Endothelial cell of umbilical vein (primary cell): Measurements from ENCODE around the gene MYO1E. TPM values are rescaled to one million over a fixed set of nuclear protein-coding genes. Genes with fewer than 3 reads are reported as not detected.

Experiments used
- BruUV-seq: library from RNA; stranded (reverse); fragments of 400-500 nt; replicated peaks from 2 replicates; lab custom pipeline; 2021; lab: Mats Ljungman, UMichigan
- CTCF ChIA-PET: fragments of 300-600, 350-600 bp; sonication (Branson Sonifier 250); formaldehyde crosslinking; loops from one replicate; lab custom pipeline; 2021; ENCODE audit warnings: antibody characterized with exemption, inconsistent platforms; lab: Charles Lee
- POLR2A ChIA-PET: fragments of 300-600, 350-600 bp; sonication (Branson Sonifier 250); formaldehyde crosslinking; loops from one replicate; lab custom pipeline; 2021; ENCODE audit warnings: antibody characterized with exemption, inconsistent platforms; lab: Charles Lee
- DNase-seq: peaks from one replicate; pipeline ENCODE4 v3.0.0-alpha.2; 2011; ENCODE audit warnings: low read depth, low spot score
- FAIRE-seq: peaks from 2 replicates; lab custom pipeline; 2011; peaks lifted over from hg19 to GRCh38; lab: Jason Lieb, UNC
- H2AFZ ChIP-seq: 2 replicates; pipeline ENCODE4 v1.6.0; 2012; ENCODE audit warnings: low read depth, low read length, control low read depth, inconsistent platforms
- H3K27ac ChIP-seq: 2 replicates; pipeline ENCODE4 v1.5.1; 2011; ENCODE audit warnings: low read depth, mild to moderate bottlenecking, control low read depth, low read length, moderate library complexity; ENCODE audit not compliant: insufficient read depth
- H3K27me3 ChIP-seq, 2 experiments: 2 replicates each; pipeline versions ENCODE4 v1.6.0 to v1.6.1; 2011; ENCODE audit warnings: low read length in 2 of 2, mixed read lengths in 1 of 2; ENCODE audit not compliant: control insufficient read depth in 2 of 2, insufficient read depth in 2 of 2
- H3K36me3 ChIP-seq, 2 experiments: 2 replicates in 1 of 2; 3 replicates in 1 of 2; pipeline ENCODE4 v1.5.1; 2011; ENCODE audit warnings: low read length in 2 of 2, mild to moderate bottlenecking in 1 of 2, moderate library complexity in 1 of 2; ENCODE audit not compliant: control insufficient read depth in 2 of 2, insufficient read depth in 2 of 2; ENCODE audit errors: extremely low read depth in 1 of 2
- H3K4me1 ChIP-seq: 3 replicates; pipeline ENCODE4 v1.5.1; 2011; ENCODE audit warnings: mild to moderate bottlenecking, low read length; ENCODE audit not compliant: control insufficient read depth, insufficient read depth; ENCODE audit errors: extremely low read depth
- H3K4me2 ChIP-seq: 2 replicates; pipeline ENCODE4 v1.6.1; 2011; ENCODE audit warnings: low read length, control low read depth, mixed read lengths; ENCODE audit not compliant: insufficient read depth
- H3K4me3 ChIP-seq, 3 experiments: fragments of 200-600 bp in 1 of 3; sonication (generic), shearing (Covaris generic) in 1 of 3; replicated peaks in 1 of 3; 2 replicates each; pipeline ENCODE4 v1.5.1; 2011 to 2016; ENCODE audit warnings: control low read depth in 3 of 3, low read length in 3 of 3, mild to moderate bottlenecking in 2 of 3, inconsistent platforms in 1 of 3, low read depth in 1 of 3, moderate library complexity in 1 of 3; ENCODE audit not compliant: insufficient read depth in 1 of 3
- H3K79me2 ChIP-seq: 2 replicates; pipeline ENCODE4 v1.6.0; 2012; ENCODE audit warnings: low read length, inconsistent platforms; ENCODE audit not compliant: control insufficient read depth, insufficient read depth
- H3K9ac ChIP-seq: replicated peaks from 2 replicates; pipeline ENCODE3; 2011; ENCODE audit warnings: low read length, control low read depth; ENCODE audit not compliant: insufficient read depth; ENCODE audit errors: extremely low read depth
- H3K9me1 ChIP-seq: replicated peaks from 3 replicates; pipeline ENCODE4 v1.6.0; 2011; ENCODE audit warnings: mild to moderate bottlenecking, low read length; ENCODE audit not compliant: control insufficient read depth, insufficient read depth; ENCODE audit errors: extremely low read depth
- H3K9me3 ChIP-seq: replicated peaks from 2 replicates; pipeline ENCODE4 v1.5.1; 2012; ENCODE audit warnings: low read length, inconsistent platforms; ENCODE audit not compliant: control insufficient read depth, insufficient read depth
- H4K20me1 ChIP-seq: replicated peaks from 2 replicates; pipeline ENCODE3; 2011; ENCODE audit warnings: mild to moderate bottlenecking, low read length; ENCODE audit not compliant: control insufficient read depth, insufficient read depth; ENCODE audit errors: extremely low read depth
- CTCF ChIP-seq, 2 donors: IDR thresholded peaks; 1 replicate in 1 of 2; 2 replicates in 1 of 2; pipeline ENCODE4 v1.5.1; 2011; ENCODE audit warnings: low read length in 2 of 2, mild to moderate bottlenecking in 2 of 2, moderate library complexity in 2 of 2, control low read depth in 1 of 2, inconsistent platforms in 1 of 2, low read depth in 1 of 2; ENCODE audit not compliant: insufficient read depth in 1 of 2; ENCODE audit errors: extremely low read depth in 1 of 2
- EZH2 ChIP-seq: IDR thresholded peaks from 2 replicates; pipeline ENCODE4 v1.6.1; 2012; ENCODE audit warnings: borderline replicate concordance, low read depth, mild to moderate bottlenecking, moderate library complexity, low read length, inconsistent platforms; ENCODE audit not compliant: severe bottlenecking
- FOS ChIP-seq: IDR thresholded peaks from 2 replicates; pipeline ENCODE4 v1.6.1; 2011; ENCODE audit warnings: mild to moderate bottlenecking, low read length, moderate library complexity, borderline replicate concordance; ENCODE audit not compliant: insufficient read depth
- GATA2 ChIP-seq: IDR thresholded peaks from 2 replicates; pipeline ENCODE4 v1.7.0; 2011; ENCODE audit warnings: low read depth, mild to moderate bottlenecking, moderate library complexity, mixed read lengths, low read length; ENCODE audit not compliant: insufficient read length, insufficient read depth
- JUN ChIP-seq: IDR thresholded peaks from 2 replicates; pipeline ENCODE4 v1.6.1; 2011; ENCODE audit warnings: borderline replicate concordance, low read depth; ENCODE audit not compliant: insufficient read length, insufficient read depth
- MAX ChIP-seq: IDR thresholded peaks from 2 replicates; pipeline ENCODE4 v1.6.1; 2011; ENCODE audit not compliant: insufficient read depth, insufficient read length
- MYC ChIP-seq: IDR thresholded peaks from one replicate; pipeline ENCODE4 v1.6.1; 2011; ENCODE audit warnings: mild to moderate bottlenecking, low read depth, low read length
- POLR2A ChIP-seq: IDR thresholded peaks from 2 replicates; pipeline ENCODE4 v1.6.1; 2012; ENCODE audit warnings: low read depth, mild to moderate bottlenecking, control low read depth, low read length
- POLR2AphosphoS5 ChIP-seq: IDR thresholded peaks from 2 replicates; pipeline ENCODE4 v1.6.1; 2012; ENCODE audit warnings: low read depth, mild to moderate bottlenecking, control low read depth, low read length, moderate library complexity; ENCODE audit not compliant: insufficient read depth
- dilution Hi-C: fragments of 300-500 bp; cut with MboI; formaldehyde crosslinking; loops from one replicate; pipeline ENCODE4 v1.15.0; 2019; ENCODE audit warnings: low sequenced_read_pairs; ENCODE audit not compliant: extremely low pct_ligation_motif_present
- intact Hi-C: fragments of 100-400 bp; cut with micrococcal nuclease; formaldehyde crosslinking; loops from one replicate; pipeline ENCODE4 v1.10.0; 2022
- polyA plus RNA-seq, 4 experiments: library from polyadenylated mRNA; depleted of rRNA in 3 of 4; stranded (reverse) in 3 of 4; unstranded in 1 of 4; fragments of >200 nt; gene quantifications; 2 replicates each; pipeline versions ENCODE4 v1.2.1 to v1.2.3, GENCODE V29; 2011 to 2012; ENCODE audit warnings: missing spikeins in 1 of 4
- total RNA-seq: library from RNA; stranded (reverse); gene quantifications from 2 replicates; pipeline ENCODE4 v1.2.3, GENCODE V29; 2021

The MYO1E gene
- total and polyA plus RNA-seq, 2 donors (not counting 3 experiments of a cell fraction or from before 2014, with no cell fraction given): 31.6 to 218 TPM

- FAIRE-seq: no peak
These were observed 128.3 kb downstream of the MYO1E start for GRCh38 chr15:59244337-59244736.

More at GRCh38 chr15:59244337-59244736, 128.3 kb downstream of the MYO1E start:
- H3K9me3 ChIP-seq: no peaks in the 10 kb centered on the region
- ChIA-PET POLR2A (no interaction called here), CTCF (no interaction called here)
- H3K9ac ChIP-seq: no peak overlapping the region
- intact Hi-C loops (no loop called here), dilution Hi-C loops (no loop called here)
- H3K27ac ChIP-seq: no peak overlapping the region
- peaks cover 3% of the 10 kb centered on the region for H3K4me1 ChIP-seq
- H3K27me3 ChIP-seq: no peaks in the 10 kb centered on the region
- no peak for DNase-seq
- H3K4me2 ChIP-seq: no peak overlapping the region
- H3K36me3 ChIP-seq: peaks cover 3 to 4% of the 10 kb centered on the region in 2 experiments
- no TSS peak for BruUV-seq
- no peak overlapping the region for H3K4me3 ChIP-seq
- H2AFZ ChIP-seq: no peak overlapping the region
- no peaks in the 10 kb centered on the region for H4K20me1 ChIP-seq
- TF ChIP-seq POLR2AphosphoS5 (no peak), JUN (no peak), EZH2 (no peak), FOS (no peak), MAX (no peak), POLR2A (no peak), CTCF (IDR thresholded peaks at IDR 0.05; ENCODE audit: extremely low read depth in 1 of 2, insufficient read depth in 1 of 2, low read depth in 1 of 2, low read length in 2 of 2) (no peak), MYC (no peak), GATA2 (no peak)
- H3K9me1 ChIP-seq: no peaks in the 10 kb centered on the region
- H3K79me2 ChIP-seq: peaks cover 13% of the 10 kb centered on the region
